ENCODE results near the gene TRPM2.

Gene TRPM2

DNA sequence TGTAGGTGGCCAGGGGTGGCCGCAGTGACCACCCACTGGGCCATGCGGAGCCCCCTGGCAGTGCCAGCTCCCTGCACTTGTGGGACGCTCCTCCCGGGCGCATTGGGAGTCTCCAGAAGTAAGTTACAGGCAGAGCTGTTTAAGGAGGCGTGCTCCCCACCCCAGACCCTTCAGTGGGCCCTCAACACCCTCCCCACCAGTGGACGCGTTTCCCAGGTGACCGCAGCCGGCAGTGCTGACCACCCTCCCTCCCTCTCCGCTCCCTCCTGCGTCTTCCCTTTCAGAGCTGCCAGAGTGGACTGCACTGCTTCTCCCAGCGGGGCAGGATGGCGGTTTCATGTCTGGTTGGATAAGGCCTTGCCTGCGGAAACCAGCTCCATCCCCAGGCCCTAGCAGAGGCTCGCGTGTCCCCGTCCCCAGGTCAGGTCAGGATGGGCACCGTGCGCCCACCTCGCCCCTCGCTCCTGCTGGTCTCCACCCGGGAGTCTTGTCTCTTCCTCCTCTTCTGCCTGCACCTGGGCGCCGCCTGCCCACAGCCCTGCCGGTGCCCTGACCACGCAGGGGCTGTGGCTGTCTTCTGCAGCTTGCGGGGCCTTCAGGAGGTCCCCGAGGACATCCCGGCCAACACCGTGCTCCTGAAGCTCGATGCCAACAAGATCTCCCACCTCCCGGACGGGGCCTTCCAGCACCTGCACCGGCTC, 102.9 kb downstream of the TRPM2 start:
- Histone ChIP-seq H3K14ac (ENCODE audit: low read length) (no peak overlapping the region), H4K91ac (ENCODE audit: low read depth, low read length) (no peak overlapping the region), H3K79me1 (ENCODE audit: low read length) (no peaks in the 10 kb centered on the region), H3K27me3 (ENCODE audit: insufficient read depth, low read length) (no peaks in the 10 kb centered on the region), H3K23ac (ENCODE audit: low read length) (no peak overlapping the region), H4K8ac (ENCODE audit: low read depth, low read length) (no peak overlapping the region), H2BK12ac (ENCODE audit: low read length) (no peak overlapping the region), H3K18ac (ENCODE audit: low read length) (no peak overlapping the region), H2AK5ac (ENCODE audit: low read length) (no peak overlapping the region), H3K9me3 (ENCODE audit: insufficient read depth, low read depth, low read length) (peaks cover 2% of the 10 kb centered on the region), H2BK120ac (ENCODE audit: insufficient read depth, low read length, poor library complexity) (no peak overlapping the region), H2AFZ (ENCODE audit: insufficient read depth, low read length, poor library complexity) (no peak overlapping the region), H3K36me3 (ENCODE audit: control insufficient read depth in 1 of 2, insufficient read depth in 2 of 2, low read length in 2 of 2) (no peaks in the 10 kb centered on the region), H3K27ac (ENCODE audit: low read depth, low read length) (no peak overlapping the region), H3K4me3 (ENCODE audit: low read depth, low read length) (peak overlapping the region; percentile 76), H3K4ac (ENCODE audit: low read depth, low read length) (no peak overlapping the region), H3K4me2 (ENCODE audit: low read length) (peak overlapping the region; percentile 97), H4K12ac (ENCODE audit: low read depth, low read length) (no peak overlapping the region), H2BK5ac (ENCODE audit: low read depth, low read length, poor library complexity) (no peak overlapping the region), H3K4me1 (ENCODE audit: control insufficient read depth in 1 of 2, insufficient read depth in 2 of 2, low read length in 2 of 2) (peaks cover 3 to 6% of the 10 kb centered on the region in 2 experiments), H3K79me2 (ENCODE audit: control insufficient read depth, insufficient read depth, low read length, poor library complexity) (no peaks in the 10 kb centered on the region), H3K9ac (ENCODE audit: low read length) (no peak overlapping the region)
- WGBS (ENCODE audit: extremely low coverage, insufficient coverage, insufficient read length): no CpG with 5 or more reads among the region's 35 CpGs
- DNase-seq: no peak

DNA sequence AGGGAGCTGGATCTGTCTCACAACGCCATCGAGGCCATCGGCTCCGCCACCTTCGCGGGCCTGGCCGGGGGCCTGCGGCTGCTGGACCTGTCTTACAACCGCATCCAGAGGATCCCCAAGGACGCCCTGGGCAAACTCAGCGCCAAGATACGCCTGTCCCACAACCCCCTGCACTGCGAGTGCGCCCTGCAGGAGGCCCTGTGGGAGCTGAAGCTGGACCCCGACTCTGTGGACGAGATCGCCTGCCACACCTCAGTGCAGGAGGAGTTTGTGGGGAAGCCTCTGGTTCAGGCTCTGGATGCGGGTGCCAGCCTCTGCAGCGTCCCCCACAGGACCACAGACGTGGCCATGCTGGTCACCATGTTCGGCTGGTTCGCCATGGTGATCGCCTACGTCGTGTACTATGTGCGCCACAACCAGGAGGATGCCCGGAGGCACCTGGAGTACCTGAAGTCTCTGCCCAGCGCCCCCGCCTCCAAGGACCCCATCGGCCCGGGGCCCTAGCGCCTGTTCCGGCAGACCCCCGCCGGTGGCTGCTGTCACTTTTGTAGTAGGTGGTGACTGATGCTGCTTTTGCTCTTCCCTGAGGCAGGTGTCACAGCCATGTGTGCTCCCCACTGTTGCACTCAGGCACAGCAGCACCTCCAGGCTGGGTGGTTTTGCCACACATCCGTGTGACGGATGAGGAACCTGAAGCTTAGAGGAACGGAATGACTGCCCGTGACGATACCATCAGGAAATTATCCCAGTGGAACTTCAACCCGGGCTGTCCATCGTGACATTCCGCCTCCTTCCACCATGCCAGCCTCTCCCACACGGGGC, 103.7 kb downstream of the TRPM2 start:
- no CpG with 5 or more reads among the region's 44 CpGs for WGBS (ENCODE audit: extremely low coverage, insufficient coverage, insufficient read length)
- H3K36me3 ChIP-seq (ENCODE audit: control insufficient read depth in 1 of 2, insufficient read depth in 2 of 2, low read length in 2 of 2): no peaks in the 10 kb centered on the region

DNA sequence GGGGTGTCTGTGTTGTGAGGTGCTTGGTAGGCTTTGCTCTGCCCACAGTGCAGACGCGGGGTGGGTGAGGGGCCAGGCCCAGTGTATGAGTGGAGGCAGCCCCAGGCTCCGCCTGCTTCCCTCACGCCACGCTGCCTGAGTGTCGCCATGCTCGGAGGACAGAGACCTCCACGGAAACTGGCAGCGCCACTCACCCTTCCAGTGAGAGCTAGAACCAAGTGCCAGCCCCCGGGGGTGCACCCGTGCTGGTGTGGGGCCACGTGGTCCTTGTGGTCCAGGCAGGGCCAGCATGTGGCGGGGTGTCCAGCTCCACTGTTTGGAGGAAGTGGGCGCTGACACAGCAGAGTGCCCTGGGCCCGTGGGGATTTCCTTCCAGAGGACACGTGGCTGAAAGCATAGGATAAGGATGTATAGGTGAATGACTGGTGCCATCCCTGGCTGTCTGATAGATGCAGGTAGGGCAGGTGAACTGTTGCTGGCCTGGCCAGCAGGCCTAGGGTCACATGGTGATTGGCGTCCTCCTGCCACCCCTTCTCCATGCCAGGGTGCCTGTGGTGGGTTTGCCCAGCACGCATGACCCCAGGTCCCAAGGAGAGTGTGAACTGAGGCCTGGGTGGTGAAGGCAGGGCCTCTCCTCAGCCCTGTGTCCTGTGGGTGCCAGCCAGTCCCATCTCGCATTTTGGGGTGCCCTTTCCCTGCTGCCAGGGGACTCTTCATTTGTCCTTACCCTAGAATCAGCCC, 105.7 kb downstream of the TRPM2 start:
- no CpG with 5 or more reads among the region's 19 CpGs for WGBS (ENCODE audit: extremely low coverage, insufficient coverage, insufficient read length)

More for the DNA sequence above, 103.7 kb downstream of the TRPM2 start:
- Histone ChIP-seq H2AFZ (ENCODE audit: insufficient read depth, low read length, poor library complexity) (no peak overlapping the region), H4K91ac (ENCODE audit: low read depth, low read length) (no peak overlapping the region), H3K18ac (ENCODE audit: low read length) (peak overlapping the region; percentile 24), H3K23ac (ENCODE audit: low read length) (no peak overlapping the region), H3K4me1 (ENCODE audit: control insufficient read depth in 1 of 2, insufficient read depth in 2 of 2, low read length in 2 of 2) (peaks cover 3 to 6% of the 10 kb centered on the region in 2 experiments), H2BK120ac (ENCODE audit: insufficient read depth, low read length, poor library complexity) (no peak overlapping the region), H2AK5ac (ENCODE audit: low read length) (no peak overlapping the region), H3K79me1 (ENCODE audit: low read length) (no peaks in the 10 kb centered on the region), H3K4me3 (ENCODE audit: low read depth, low read length) (no peak overlapping the region), H3K9me3 (ENCODE audit: insufficient read depth, low read depth, low read length) (no peaks in the 10 kb centered on the region), H3K79me2 (ENCODE audit: control insufficient read depth, insufficient read depth, low read length, poor library complexity) (no peaks in the 10 kb centered on the region), H4K8ac (ENCODE audit: low read depth, low read length) (no peak overlapping the region), H3K9ac (ENCODE audit: low read length) (no peak overlapping the region), H2BK5ac (ENCODE audit: low read depth, low read length, poor library complexity) (no peak overlapping the region), H4K12ac (ENCODE audit: low read depth, low read length) (no peak overlapping the region), H3K4me2 (ENCODE audit: low read length) (no peak overlapping the region), H3K27me3 (ENCODE audit: insufficient read depth, low read length) (no peaks in the 10 kb centered on the region), H3K27ac (ENCODE audit: low read depth, low read length) (no peak overlapping the region), H2BK12ac (ENCODE audit: low read length) (no peak overlapping the region), H3K14ac (ENCODE audit: low read length) (no peak overlapping the region), H3K4ac (ENCODE audit: low read depth, low read length) (no peak overlapping the region)
- peak in 1 of 2 donors; percentile 31 for DNase-seq

DNA sequence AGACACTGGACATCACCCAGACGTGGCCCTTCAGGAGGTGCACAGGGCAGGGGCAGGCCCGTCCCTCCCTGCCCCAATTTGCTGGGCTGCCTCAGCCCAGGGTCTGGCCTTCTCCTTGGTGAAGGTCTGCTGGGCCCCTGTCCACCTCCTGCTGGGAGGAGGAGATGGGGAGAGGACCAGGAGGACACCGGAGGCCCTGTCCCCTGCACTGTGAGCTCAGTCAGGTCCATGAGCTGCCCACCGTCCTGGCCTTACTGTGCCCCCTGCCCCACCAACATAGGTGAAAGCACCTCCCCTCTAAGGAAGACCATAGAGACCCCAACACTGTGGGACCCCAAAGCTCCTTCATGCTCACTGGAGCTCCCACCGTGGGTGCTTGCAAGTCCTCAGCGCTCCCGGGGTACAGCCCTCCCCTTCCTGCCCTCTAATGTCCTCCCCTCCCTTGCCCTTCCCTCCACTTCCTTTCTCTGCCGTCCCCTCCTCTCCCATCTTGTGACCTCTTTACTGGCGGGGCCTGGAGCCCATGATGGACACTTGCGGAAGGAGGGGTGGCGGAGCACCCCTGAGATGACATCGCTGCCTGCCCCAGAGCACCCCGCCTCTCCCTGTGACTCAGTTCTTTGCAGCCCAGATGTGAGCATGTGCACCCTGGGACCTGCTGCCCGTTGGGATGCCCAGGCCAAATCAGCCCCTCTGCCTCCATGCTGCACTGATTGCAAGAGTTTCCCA, 106.5 kb downstream of the TRPM2 start:
- no peak overlapping the region for H3K18ac ChIP-seq (ENCODE audit: low read length)
- no peak overlapping the region for H4K91ac ChIP-seq (ENCODE audit: low read depth, low read length)
- H4K12ac ChIP-seq (ENCODE audit: low read depth, low read length): no peak overlapping the region
- no peak overlapping the region for H3K27ac ChIP-seq (ENCODE audit: low read depth, low read length)
- H2AFZ ChIP-seq (ENCODE audit: insufficient read depth, low read length, poor library complexity): no peak overlapping the region
- DNase-seq: no peak
- no peak overlapping the region for H2BK5ac ChIP-seq (ENCODE audit: low read depth, low read length, poor library complexity)
- H2BK120ac ChIP-seq (ENCODE audit: insufficient read depth, low read length, poor library complexity): no peak overlapping the region
- no CpG with 5 or more reads among the region's 14 CpGs for WGBS (ENCODE audit: extremely low coverage, insufficient coverage, insufficient read length)
- H3K4me1 ChIP-seq (ENCODE audit: control insufficient read depth in 1 of 2, insufficient read depth in 2 of 2, low read length in 2 of 2): peaks cover 3 to 6% of the 10 kb centered on the region in 2 experiments
- no peak overlapping the region for H3K4me2 ChIP-seq (ENCODE audit: low read length)
- H4K8ac ChIP-seq (ENCODE audit: low read depth, low read length): no peak overlapping the region
- no peaks in the 10 kb centered on the region for H3K79me2 ChIP-seq (ENCODE audit: control insufficient read depth, insufficient read depth, low read length, poor library complexity)
- H3K4me3 ChIP-seq (ENCODE audit: low read depth, low read length): no peak overlapping the region
- no peaks in the 10 kb centered on the region for H3K27me3 ChIP-seq (ENCODE audit: insufficient read depth, low read length)
- no peak overlapping the region for H2BK12ac ChIP-seq (ENCODE audit: low read length)
- no peak overlapping the region for H3K14ac ChIP-seq (ENCODE audit: low read length)
- no peaks in the 10 kb centered on the region for H3K79me1 ChIP-seq (ENCODE audit: low read length)
- no peaks in the 10 kb centered on the region for H3K9me3 ChIP-seq (ENCODE audit: insufficient read depth, low read depth, low read length)
- H2AK5ac ChIP-seq (ENCODE audit: low read length): no peak overlapping the region
- no peaks in the 10 kb centered on the region for H3K36me3 ChIP-seq (ENCODE audit: control insufficient read depth in 1 of 2, insufficient read depth in 2 of 2, low read length in 2 of 2)
- H3K4ac ChIP-seq (ENCODE audit: low read depth, low read length): no peak overlapping the region
- H3K23ac ChIP-seq (ENCODE audit: low read length): no peak overlapping the region
- H3K9ac ChIP-seq (ENCODE audit: low read length): no peak overlapping the region

More for the DNA sequence above, 105.7 kb downstream of the TRPM2 start:
- Histone ChIP-seq H3K27me3 (ENCODE audit: insufficient read depth, low read length) (no peaks in the 10 kb centered on the region), H3K4me1 (ENCODE audit: control insufficient read depth in 1 of 2, insufficient read depth in 2 of 2, low read length in 2 of 2) (peaks cover 3 to 6% of the 10 kb centered on the region in 2 experiments), H3K9ac (ENCODE audit: low read length) (no peak overlapping the region), H4K12ac (ENCODE audit: low read depth, low read length) (no peak overlapping the region), H2AFZ (ENCODE audit: insufficient read depth, low read length, poor library complexity) (no peak overlapping the region), H4K8ac (ENCODE audit: low read depth, low read length) (no peak overlapping the region), H3K23ac (ENCODE audit: low read length) (no peak overlapping the region), H3K4ac (ENCODE audit: low read depth, low read length) (no peak overlapping the region), H2BK120ac (ENCODE audit: insufficient read depth, low read length, poor library complexity) (no peak overlapping the region), H2BK5ac (ENCODE audit: low read depth, low read length, poor library complexity) (no peak overlapping the region), H3K79me2 (ENCODE audit: control insufficient read depth, insufficient read depth, low read length, poor library complexity) (no peaks in the 10 kb centered on the region), H3K18ac (ENCODE audit: low read length) (no peak overlapping the region), H3K9me3 (ENCODE audit: insufficient read depth, low read depth, low read length) (no peaks in the 10 kb centered on the region), H2AK5ac (ENCODE audit: low read length) (no peak overlapping the region), H3K4me3 (ENCODE audit: low read depth, low read length) (no peak overlapping the region), H3K4me2 (ENCODE audit: low read length) (no peak overlapping the region), H2BK12ac (ENCODE audit: low read length) (no peak overlapping the region), H3K27ac (ENCODE audit: low read depth, low read length) (no peak overlapping the region), H3K14ac (ENCODE audit: low read length) (no peak overlapping the region), H3K36me3 (ENCODE audit: control insufficient read depth in 1 of 2, insufficient read depth in 2 of 2, low read length in 2 of 2) (no peaks in the 10 kb centered on the region), H4K91ac (ENCODE audit: low read depth, low read length) (no peak overlapping the region), H3K79me1 (ENCODE audit: low read length) (no peaks in the 10 kb centered on the region)
- no peak for DNase-seq
